ENCODE measurements around the gene FAM13B.

Gene FAM13B

GRCh38 chr5:137923856-137924255, 109.0 kb downstream of the FAM13B start:
- no peak overlapping the region for H2BK5ac ChIP-seq (ENCODE audit: low read depth, low read length, poor library complexity, severe bottlenecking)
- H3K4me1 ChIP-seq (ENCODE audit: control insufficient read depth, insufficient read depth, low read depth, low read length) = no peaks in the 10 kb centered on the region
- peak; percentile 60 for DNase-seq
- peaks cover 8 to 36% of the 10 kb centered on the region in 2 experiments for H3K36me3 ChIP-seq (ENCODE audit: control insufficient read depth in 1 of 2, insufficient read depth in 2 of 2, low read depth in 1 of 2, low read length in 2 of 2)
- 19% methylated on average over 4 of the region's 4 CpGs for WGBS
- H3K4ac ChIP-seq (ENCODE audit: low read depth in 1 of 2, low read length in 2 of 2) = no peak overlapping the region
- H3K4me3 ChIP-seq (ENCODE audit: insufficient read depth in 1 of 2, low read depth in 1 of 2, low read length in 2 of 2) = no peak overlapping the region
- no peak overlapping the region for H2BK15ac ChIP-seq (ENCODE audit: low read depth, poor library complexity, severe bottlenecking)
- no peak overlapping the region for H4K8ac ChIP-seq (ENCODE audit: low read length)
- H2BK120ac ChIP-seq (ENCODE audit: low read depth, low read length) = no peak overlapping the region
- no peak overlapping the region for H4K91ac ChIP-seq (ENCODE audit: low read length)
- no peak overlapping the region for H2AFZ ChIP-seq (ENCODE audit: low read depth, low read length)
- H3K18ac ChIP-seq (ENCODE audit: low read depth in 1 of 2, low read length in 2 of 2) = no peak overlapping the region
- H2AK5ac ChIP-seq (ENCODE audit: low read length, severe bottlenecking) = no peak overlapping the region
- no peaks in the 10 kb centered on the region for H3K27me3 ChIP-seq (ENCODE audit: control insufficient read depth in 1 of 2, insufficient read depth in 1 of 2, low read length in 2 of 2)
- no peaks in the 10 kb centered on the region for H3K79me1 ChIP-seq (replicated peaks; ENCODE audit: low read length, poor library complexity, severe bottlenecking)
- H3K9ac ChIP-seq (ENCODE audit: low read length) = no peak overlapping the region
- no peak overlapping the region for H3K27ac ChIP-seq (ENCODE audit: low read length, poor library complexity, severe bottlenecking)
- H3K23ac ChIP-seq (ENCODE audit: low read length in 2 of 2) = no peak overlapping the region
- H3K14ac ChIP-seq (ENCODE audit: low read length in 2 of 2) = no peak overlapping the region
- no peak overlapping the region for H2BK12ac ChIP-seq (ENCODE audit: low read length in 2 of 2)
- no peak overlapping the region for H3K4me2 ChIP-seq (ENCODE audit: low read length, poor library complexity, severe bottlenecking)
- no peaks in the 10 kb centered on the region for H3K9me3 ChIP-seq (ENCODE audit: control insufficient read depth, low read length)

DNA sequence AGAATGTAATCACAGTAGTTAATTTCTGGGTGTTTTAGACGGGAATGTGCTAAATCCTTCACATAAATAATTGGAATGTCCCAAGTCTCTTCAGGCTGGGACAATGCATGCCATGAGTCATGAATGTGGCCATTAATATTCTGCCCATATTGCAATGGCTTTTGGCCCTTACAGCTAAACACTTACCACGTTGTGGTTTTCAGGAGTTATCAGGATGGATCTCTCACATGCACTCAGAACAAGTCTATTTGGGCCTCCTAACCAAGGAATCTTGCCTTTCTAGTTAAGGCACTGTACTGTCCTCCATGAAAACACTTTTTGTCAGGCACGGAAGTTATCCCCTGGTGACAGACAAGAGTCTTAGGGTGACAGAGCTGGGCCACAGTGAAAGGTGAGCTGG, 110.9 kb downstream of the FAM13B start:
- no peak overlapping the region for H3K18ac ChIP-seq (ENCODE audit: low read depth in 1 of 2, low read length in 2 of 2)

DNA sequence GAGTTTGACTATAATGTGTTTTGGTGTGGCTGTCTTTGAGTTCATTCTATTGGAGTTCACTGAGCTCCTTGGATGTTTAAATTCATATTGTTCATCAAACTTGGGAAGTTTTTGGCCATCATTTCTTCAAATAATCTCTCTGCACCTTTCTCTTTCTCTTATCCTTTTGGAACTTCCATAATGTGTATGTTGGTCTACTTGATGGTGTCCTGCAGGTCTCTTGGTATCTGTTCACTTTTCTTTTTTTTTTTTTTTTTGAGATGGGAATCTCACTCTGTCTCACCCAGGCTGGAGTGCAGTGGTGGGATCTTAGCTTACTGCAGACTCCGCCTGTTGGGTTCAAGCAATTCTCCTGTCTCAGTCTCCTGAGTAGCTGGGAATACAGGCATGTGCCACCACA, 116.0 kb downstream of the FAM13B start:
- 50% methylated on average over 1 of the region's 1 CpG for WGBS
- Histone ChIP-seq H4K8ac (ENCODE audit: low read length) (no peak overlapping the region), H3K27ac (ENCODE audit: low read length, poor library complexity, severe bottlenecking) (no peak overlapping the region), H3K18ac (ENCODE audit: low read depth in 1 of 2, low read length in 2 of 2) (no peak overlapping the region), H2BK15ac (ENCODE audit: low read depth, poor library complexity, severe bottlenecking) (no peak overlapping the region), H3K36me3 (ENCODE audit: control insufficient read depth in 1 of 2, insufficient read depth in 2 of 2, low read depth in 1 of 2, low read length in 2 of 2) (peaks cover 0 to 3% of the 10 kb centered on the region in 2 experiments), H2AFZ (ENCODE audit: low read depth, low read length) (no peak overlapping the region), H3K4ac (ENCODE audit: low read depth in 1 of 2, low read length in 2 of 2) (no peak overlapping the region), H3K4me2 (ENCODE audit: low read length, poor library complexity, severe bottlenecking) (no peak overlapping the region), H3K79me1 (replicated peaks; ENCODE audit: low read length, poor library complexity, severe bottlenecking) (no peaks in the 10 kb centered on the region), H2BK12ac (ENCODE audit: low read length in 2 of 2) (no peak overlapping the region), H2BK120ac (ENCODE audit: low read depth, low read length) (no peak overlapping the region), H2BK5ac (ENCODE audit: low read depth, low read length, poor library complexity, severe bottlenecking) (no peak overlapping the region), H2AK5ac (ENCODE audit: low read length, severe bottlenecking) (no peak overlapping the region), H3K4me3 (ENCODE audit: insufficient read depth in 1 of 2, low read depth in 1 of 2, low read length in 2 of 2) (no peak overlapping the region), H3K23ac (ENCODE audit: low read length in 2 of 2) (no peak overlapping the region), H3K27me3 (ENCODE audit: control insufficient read depth in 1 of 2, insufficient read depth in 1 of 2, low read length in 2 of 2) (no peaks in the 10 kb centered on the region), H3K4me1 (ENCODE audit: control insufficient read depth, insufficient read depth, low read depth, low read length) (no peaks in the 10 kb centered on the region), H3K9me3 (ENCODE audit: control insufficient read depth, low read length) (peaks cover 9% of the 10 kb centered on the region), H3K14ac (ENCODE audit: low read length in 2 of 2) (no peak overlapping the region), H3K9ac (ENCODE audit: low read length) (no peak overlapping the region), H4K91ac (ENCODE audit: low read length) (no peak overlapping the region)
- DNase-seq = no peak

More for the DNA sequence above, 110.9 kb downstream of the FAM13B start:
- no peak overlapping the region for H3K4me3 ChIP-seq (ENCODE audit: insufficient read depth in 1 of 2, low read depth in 1 of 2, low read length in 2 of 2)
- no peak overlapping the region for H2BK15ac ChIP-seq (ENCODE audit: low read depth, poor library complexity, severe bottlenecking)
- no peak overlapping the region for H3K23ac ChIP-seq (ENCODE audit: low read length in 2 of 2)
- no peak overlapping the region for H2AFZ ChIP-seq (ENCODE audit: low read depth, low read length)
- H3K27ac ChIP-seq (ENCODE audit: low read length, poor library complexity, severe bottlenecking) = no peak overlapping the region
- peak; percentile 79 for DNase-seq
- H4K8ac ChIP-seq (ENCODE audit: low read length) = no peak overlapping the region
- no peaks in the 10 kb centered on the region for H3K79me1 ChIP-seq (replicated peaks; ENCODE audit: low read length, poor library complexity, severe bottlenecking)
- H2AK5ac ChIP-seq (ENCODE audit: low read length, severe bottlenecking) = no peak overlapping the region
- no peak overlapping the region for H3K4me2 ChIP-seq (ENCODE audit: low read length, poor library complexity, severe bottlenecking)
- H3K27me3 ChIP-seq (ENCODE audit: control insufficient read depth in 1 of 2, insufficient read depth in 1 of 2, low read length in 2 of 2) = no peaks in the 10 kb centered on the region
- no peak overlapping the region for H3K14ac ChIP-seq (ENCODE audit: low read length in 2 of 2)
- peaks cover 2% of the 10 kb centered on the region for H3K9me3 ChIP-seq (ENCODE audit: control insufficient read depth, low read length)
- H4K91ac ChIP-seq (ENCODE audit: low read length) = no peak overlapping the region
- H3K36me3 ChIP-seq (ENCODE audit: control insufficient read depth in 1 of 2, insufficient read depth in 2 of 2, low read depth in 1 of 2, low read length in 2 of 2) = peaks cover 3 to 19% of the 10 kb centered on the region in 2 experiments
- no peak overlapping the region for H3K9ac ChIP-seq (ENCODE audit: low read length)
- H2BK120ac ChIP-seq (ENCODE audit: low read depth, low read length) = no peak overlapping the region
- no peak overlapping the region for H3K4ac ChIP-seq (ENCODE audit: low read depth in 1 of 2, low read length in 2 of 2)
- no peak overlapping the region for H2BK12ac ChIP-seq (ENCODE audit: low read length in 2 of 2)
- H2BK5ac ChIP-seq (ENCODE audit: low read depth, low read length, poor library complexity, severe bottlenecking) = no peak overlapping the region
- 35% methylated on average over 2 of the region's 3 CpGs for WGBS
- H3K4me1 ChIP-seq (ENCODE audit: control insufficient read depth, insufficient read depth, low read depth, low read length) = no peaks in the 10 kb centered on the region

GRCh38 chr5:137914758-137915157, 118.1 kb downstream of the FAM13B start:
- Histone ChIP-seq H3K4me2 (ENCODE audit: low read length, poor library complexity, severe bottlenecking) (no peak overlapping the region), H3K27me3 (ENCODE audit: control insufficient read depth in 1 of 2, insufficient read depth in 1 of 2, low read length in 2 of 2) (no peaks in the 10 kb centered on the region), H2BK12ac (ENCODE audit: low read length in 2 of 2) (no peak overlapping the region), H3K27ac (ENCODE audit: low read length, poor library complexity, severe bottlenecking) (no peak overlapping the region), H3K36me3 (ENCODE audit: control insufficient read depth in 1 of 2, insufficient read depth in 2 of 2, low read depth in 1 of 2, low read length in 2 of 2) (peaks cover 0 to under 1% of the 10 kb centered on the region in 2 experiments), H3K18ac (ENCODE audit: low read depth in 1 of 2, low read length in 2 of 2) (no peak overlapping the region), H3K4me3 (ENCODE audit: insufficient read depth in 1 of 2, low read depth in 1 of 2, low read length in 2 of 2) (no peak overlapping the region), H3K9me3 (ENCODE audit: control insufficient read depth, low read length) (peaks cover 14% of the 10 kb centered on the region), H3K79me1 (replicated peaks; ENCODE audit: low read length, poor library complexity, severe bottlenecking) (no peaks in the 10 kb centered on the region), H4K91ac (ENCODE audit: low read length) (no peak overlapping the region), H2AFZ (ENCODE audit: low read depth, low read length) (no peak overlapping the region), H3K4me1 (ENCODE audit: control insufficient read depth, insufficient read depth, low read depth, low read length) (no peaks in the 10 kb centered on the region), H2BK15ac (ENCODE audit: low read depth, poor library complexity, severe bottlenecking) (no peak overlapping the region), H2AK5ac (ENCODE audit: low read length, severe bottlenecking) (no peak overlapping the region), H2BK5ac (ENCODE audit: low read depth, low read length, poor library complexity, severe bottlenecking) (no peak overlapping the region), H3K14ac (ENCODE audit: low read length in 2 of 2) (no peak overlapping the region), H3K4ac (ENCODE audit: low read depth in 1 of 2, low read length in 2 of 2) (no peak overlapping the region), H3K23ac (ENCODE audit: low read length in 2 of 2) (no peak overlapping the region), H3K9ac (ENCODE audit: low read length) (no peak overlapping the region), H2BK120ac (ENCODE audit: low read depth, low read length) (no peak overlapping the region), H4K8ac (ENCODE audit: low read length) (no peak overlapping the region)
- WGBS = 58% methylated on average over 1 of the region's 2 CpGs
- DNase-seq = no peak
